Vagina (tissue), 2 donors: ENCODE measurements around the gene ROR1.

Experiments
- CTCF ChIP-seq, 3 experiments: fragments of 450-650 bp in 2 of 3; fragments of 200-600 bp in 1 of 3; sonication (generic) in 1 of 3; IDR thresholded peaks; one replicate each; pipeline ENCODE4 v1.5.1; 2017 to 2019; ENCODE audit warnings: antibody characterized with exemption in 3 of 3, mild to moderate bottlenecking in 2 of 3, moderate library complexity in 2 of 3
- POLR2A ChIP-seq, 2 donors: fragments of 450-650 bp; IDR thresholded peaks; one replicate each; pipeline ENCODE4 v1.6.1; 2017; ENCODE audit warnings: antibody characterized with exemption in 2 of 2, mild to moderate bottlenecking in 2 of 2, moderate library complexity in 2 of 2
- POLR2AphosphoS5 ChIP-seq, 2 donors: sonication (generic); formaldehyde crosslinking; IDR thresholded peaks; one replicate each; pipeline ENCODE4 v1.9.0; 2017; ENCODE audit warnings: antibody characterized with exemption in 2 of 2, mild to moderate bottlenecking in 2 of 2, low read depth in 1 of 2; ENCODE audit not compliant: insufficient read depth in 1 of 2

- TF ChIP-seq POLR2A (IDR thresholded peaks at IDR 0.05) (no peak), CTCF (IDR thresholded peaks at IDR 0.05) (no peak), POLR2AphosphoS5 (IDR thresholded peaks at IDR 0.05; ENCODE audit: insufficient read depth in 1 of 2, low read depth in 1 of 2) (no peak)
These were observed 23.1 kb upstream of the ROR1 start for GRCh38 chr1:63750721-63751120.
